ACC112 (cell line): ENCODE results near the gene ZCCHC2.

Source experiments
- H2AFZ ChIP-seq: fragments of 200-600 bp; sonication (generic); one replicate; pipeline ENCODE4 v1.6.0; 2017; ENCODE audit warnings: antibody characterized with exemption, low read length; ENCODE audit not compliant: unreplicated experiment
- H3K27ac ChIP-seq: fragments of 200-600 bp; sonication (generic); 2 replicates; pipeline ENCODE4 v1.5.1; 2014; ENCODE audit warnings: low read depth, mild to moderate bottlenecking, antibody characterized with exemption, low read length, moderate library complexity
- H3K27me3 ChIP-seq: fragments of 200-600 bp; sonication (generic); 2 replicates; pipeline ENCODE4 v1.6.1; 2014; ENCODE audit warnings: mild to moderate bottlenecking, antibody characterized with exemption, low read length, moderate library complexity, mixed read lengths; ENCODE audit not compliant: insufficient read depth
- H3K36me3 ChIP-seq: fragments of 200-600 bp; sonication (generic); 2 replicates; pipeline ENCODE4 v1.6.1; 2016; ENCODE audit warnings: mild to moderate bottlenecking, antibody characterized with exemption, low read length, moderate library complexity, mixed read lengths; ENCODE audit not compliant: insufficient read depth
- H3K4me1 ChIP-seq: fragments of 200-600 bp; sonication (generic); one replicate; pipeline ENCODE4 v1.6.1; 2016; ENCODE audit warnings: low read length, mixed read lengths; ENCODE audit not compliant: insufficient read depth, unreplicated experiment, control insufficient read depth
- H3K4me3 ChIP-seq: fragments of 200-600 bp; sonication (generic); 2 replicates; pipeline ENCODE4 v1.5.1; 2014; ENCODE audit warnings: mild to moderate bottlenecking, low read depth, low read length
- H3K79me2 ChIP-seq: fragments of 200-600 bp; sonication (generic); one replicate; pipeline ENCODE4 v1.6.0; 2016; ENCODE audit warnings: low read length; ENCODE audit not compliant: control insufficient read depth, unreplicated experiment, insufficient read depth

ZCCHC2 gene

DNA sequence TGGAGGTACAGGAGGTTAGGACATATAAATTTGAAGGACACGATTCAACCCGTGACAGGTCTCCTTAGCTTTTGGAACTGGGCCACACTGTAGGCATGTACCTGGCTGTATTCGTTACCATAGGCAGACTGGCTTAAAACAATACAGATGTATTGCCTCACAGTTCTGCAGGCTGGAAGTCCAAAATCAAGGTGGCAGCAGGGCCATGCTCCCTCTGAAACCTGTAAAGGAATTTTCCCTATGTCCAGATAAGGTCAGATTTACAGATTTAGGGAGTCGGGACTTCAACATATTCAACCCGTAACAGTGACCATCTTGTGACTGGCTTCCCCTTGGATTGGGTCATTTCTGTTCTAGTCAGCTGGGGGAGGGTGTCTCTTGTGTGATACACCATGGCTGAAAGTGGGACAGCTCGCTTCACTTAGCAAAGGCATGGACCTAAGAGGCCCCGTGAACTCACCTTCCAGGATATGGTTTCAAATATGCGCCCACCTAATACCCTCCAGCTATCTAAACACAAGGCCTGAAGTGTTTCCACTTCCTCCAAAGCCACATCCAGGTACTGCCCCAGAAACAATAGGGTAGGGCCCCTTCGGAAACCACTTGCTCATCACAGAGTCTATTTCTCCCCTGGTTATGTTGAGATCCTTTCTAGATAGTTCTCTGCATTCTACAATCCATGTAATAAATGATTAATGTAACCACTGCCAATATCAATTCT, 85.0 kb downstream of the ZCCHC2 start:
- Histone ChIP-seq H3K36me3 (no peaks in the 10 kb centered on the region), H3K79me2 (no peaks in the 10 kb centered on the region), H3K4me3 (no peak overlapping the region), H3K4me1 (no peaks in the 10 kb centered on the region), H3K27ac (no peak overlapping the region), H3K27me3 (peaks cover 31% of the 10 kb centered on the region), H2AFZ (no peak overlapping the region)

DNA sequence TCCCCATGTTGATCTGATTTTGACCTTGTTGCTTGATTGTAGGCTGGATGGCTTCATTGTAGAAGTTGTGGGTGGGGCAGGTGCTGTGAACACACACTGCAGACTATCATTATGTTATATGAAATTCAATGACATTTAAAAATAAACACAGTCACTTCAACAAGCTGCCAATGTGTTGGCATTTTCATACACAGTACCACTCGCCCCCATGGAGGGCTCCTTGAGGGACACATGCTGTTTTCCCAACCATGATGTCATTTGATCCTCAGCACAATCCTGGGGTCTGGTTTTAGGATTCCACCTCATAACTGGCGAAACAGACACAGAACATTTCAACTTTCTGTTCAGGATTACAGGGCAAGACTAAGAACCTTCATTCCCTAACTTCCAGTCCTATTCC, 86.9 kb downstream of the ZCCHC2 start:
- H3K27ac ChIP-seq, result no peak overlapping the region
- no peak overlapping the region for H2AFZ ChIP-seq
- no peaks in the 10 kb centered on the region for H3K79me2 ChIP-seq
- H3K4me1 ChIP-seq, result no peaks in the 10 kb centered on the region
- no peak overlapping the region for H3K4me3 ChIP-seq
- no peaks in the 10 kb centered on the region for H3K36me3 ChIP-seq
- H3K27me3 ChIP-seq, result peaks cover 32% of the 10 kb centered on the region

DNA sequence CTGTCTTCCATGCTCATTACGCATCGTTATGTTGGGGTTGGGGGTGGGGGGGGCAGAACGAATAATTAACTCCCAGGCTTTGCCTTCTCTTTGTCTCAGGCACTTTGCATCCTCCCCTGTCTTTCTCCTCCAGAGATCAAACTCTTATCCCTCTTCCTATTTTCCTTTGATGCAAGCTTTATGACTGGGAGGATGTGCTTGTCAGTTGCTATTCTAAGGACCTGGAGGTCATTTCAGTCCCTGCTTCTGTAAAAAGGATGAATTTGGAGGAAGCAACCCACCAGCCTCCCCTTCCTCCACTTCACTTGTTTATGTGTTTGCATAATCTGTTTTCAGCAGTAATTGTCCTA, 87.5 kb downstream of the ZCCHC2 start:
- no peaks in the 10 kb centered on the region for H3K4me1 ChIP-seq
- peak overlapping the region; percentile 20 for H2AFZ ChIP-seq
- H3K79me2 ChIP-seq, result no peaks in the 10 kb centered on the region
- no peaks in the 10 kb centered on the region for H3K36me3 ChIP-seq
- peaks cover 36% of the 10 kb centered on the region for H3K27me3 ChIP-seq
- H3K4me3 ChIP-seq, result peak overlapping the region; percentile 46; the same call in 1 of the 2 replicates
- no peak overlapping the region for H3K27ac ChIP-seq

DNA sequence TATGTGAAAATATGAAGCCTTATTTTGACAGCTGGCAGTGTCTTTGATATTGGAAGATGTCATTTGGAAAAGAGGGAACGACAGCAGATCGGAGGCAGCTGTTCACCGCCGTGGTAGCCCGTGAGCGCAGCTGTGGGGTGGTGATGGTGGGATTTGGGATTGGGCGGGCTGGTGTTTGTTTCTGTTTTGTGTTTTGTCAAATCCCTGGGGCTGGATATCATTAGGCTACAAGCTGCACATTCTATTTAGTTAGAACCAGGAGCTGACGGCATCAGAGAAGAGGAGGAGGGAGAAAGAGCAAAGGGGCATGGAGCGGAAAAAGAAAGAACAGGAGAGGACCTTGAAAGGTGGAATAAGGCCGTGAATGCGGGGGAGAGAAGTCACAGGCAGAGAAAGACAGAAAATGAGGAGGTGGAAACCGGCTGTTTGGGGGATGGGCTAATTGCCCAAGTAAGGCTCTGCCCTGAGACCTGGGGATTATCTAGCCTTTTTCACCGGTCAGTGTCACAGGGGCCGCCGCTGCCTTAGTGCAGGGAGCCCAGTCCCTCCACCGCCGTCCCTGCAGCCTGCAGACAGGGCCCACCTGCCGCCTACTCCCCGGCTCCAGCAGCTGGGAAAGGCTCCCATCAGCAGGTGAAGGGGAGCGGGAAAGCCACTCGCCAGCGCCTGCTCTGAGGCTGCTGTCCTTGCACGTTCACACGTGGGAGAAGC, 88.0 kb downstream of the ZCCHC2 start:
- H3K79me2 ChIP-seq, result no peaks in the 10 kb centered on the region
- peak overlapping the region; percentile 46 for H3K4me3 ChIP-seq
- no peaks in the 10 kb centered on the region for H3K4me1 ChIP-seq
- no peaks in the 10 kb centered on the region for H3K36me3 ChIP-seq
- H3K27me3 ChIP-seq, result peaks cover 39% of the 10 kb centered on the region
- peak overlapping the region; percentile 20 for H2AFZ ChIP-seq
- H3K27ac ChIP-seq, result no peak overlapping the region

DNA sequence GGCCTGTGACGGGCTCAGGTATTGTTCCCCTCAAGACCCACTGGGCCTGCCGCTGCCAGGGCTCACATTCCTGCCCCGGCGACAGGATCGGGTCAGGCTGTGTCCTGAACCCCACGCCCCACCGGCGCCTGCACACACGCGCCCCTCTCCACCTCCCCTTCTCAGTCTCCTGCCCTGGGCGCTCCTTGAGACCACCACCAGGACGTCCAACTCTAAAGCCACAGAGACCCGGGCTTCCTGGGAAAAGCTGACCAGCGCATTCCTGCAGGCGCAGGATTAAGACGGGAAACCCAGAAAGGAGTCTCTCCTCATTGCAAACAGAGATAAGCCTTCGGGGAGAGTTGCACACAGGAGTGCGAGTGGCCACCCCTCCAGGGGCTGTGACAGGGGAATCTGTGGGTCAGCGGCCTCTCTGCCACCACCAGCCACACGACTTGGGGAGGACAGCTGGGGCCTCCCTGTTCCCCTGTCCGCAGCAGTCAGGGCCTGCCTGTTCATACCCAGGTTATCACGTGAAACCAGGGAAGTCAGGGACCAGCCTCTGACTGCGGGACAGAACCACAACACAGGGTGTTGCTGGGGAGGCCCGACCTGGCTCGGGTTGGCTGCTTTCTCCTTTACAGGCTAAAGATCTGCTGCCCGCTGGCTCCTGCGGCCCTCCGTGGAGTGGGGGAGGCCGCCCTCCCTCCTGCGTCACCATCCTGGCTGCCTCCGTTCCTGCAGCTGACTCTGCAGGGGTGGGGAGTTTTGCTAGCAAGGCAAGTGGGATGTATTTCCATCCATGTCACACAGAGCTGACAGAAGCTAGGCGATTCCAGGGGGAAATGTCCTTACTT, 88.8 kb downstream of the ZCCHC2 start:
- H2AFZ ChIP-seq, result no peak overlapping the region
- peaks cover 47% of the 10 kb centered on the region for H3K27me3 ChIP-seq
- peak overlapping the region; percentile 46; the same call in 1 of the 2 replicates for H3K4me3 ChIP-seq

DNA sequence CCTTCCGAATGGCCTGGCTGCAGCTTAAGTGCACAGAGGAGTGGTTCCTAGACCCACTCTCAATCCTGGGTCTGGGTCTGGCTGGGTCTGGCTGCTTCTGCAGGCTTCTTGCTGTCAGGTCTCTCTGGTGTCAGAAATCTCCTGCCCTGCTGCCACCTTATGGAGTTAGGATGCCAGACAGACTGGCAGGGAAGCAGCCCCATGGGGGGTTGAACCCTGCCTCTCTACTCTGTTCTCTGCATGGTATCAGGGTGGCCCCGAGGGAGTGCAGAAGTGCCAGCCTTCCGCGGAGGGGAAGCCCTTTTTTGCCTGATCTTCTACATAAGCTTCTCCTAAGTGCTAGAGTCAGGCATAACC, 89.4 kb downstream of the ZCCHC2 start:
- no peaks in the 10 kb centered on the region for H3K36me3 ChIP-seq
- H3K4me3 ChIP-seq, result no peak overlapping the region
- no peaks in the 10 kb centered on the region for H3K4me1 ChIP-seq
- peaks cover 52% of the 10 kb centered on the region for H3K27me3 ChIP-seq
- H2AFZ ChIP-seq, result no peak overlapping the region
- H3K27ac ChIP-seq, result no peak overlapping the region
- H3K79me2 ChIP-seq, result no peaks in the 10 kb centered on the region

More for the DNA sequence above, 88.8 kb downstream of the ZCCHC2 start:
- Histone ChIP-seq H3K4me1 (no peaks in the 10 kb centered on the region), H3K27ac (no peak overlapping the region), H3K36me3 (no peaks in the 10 kb centered on the region), H3K79me2 (no peaks in the 10 kb centered on the region)

DNA sequence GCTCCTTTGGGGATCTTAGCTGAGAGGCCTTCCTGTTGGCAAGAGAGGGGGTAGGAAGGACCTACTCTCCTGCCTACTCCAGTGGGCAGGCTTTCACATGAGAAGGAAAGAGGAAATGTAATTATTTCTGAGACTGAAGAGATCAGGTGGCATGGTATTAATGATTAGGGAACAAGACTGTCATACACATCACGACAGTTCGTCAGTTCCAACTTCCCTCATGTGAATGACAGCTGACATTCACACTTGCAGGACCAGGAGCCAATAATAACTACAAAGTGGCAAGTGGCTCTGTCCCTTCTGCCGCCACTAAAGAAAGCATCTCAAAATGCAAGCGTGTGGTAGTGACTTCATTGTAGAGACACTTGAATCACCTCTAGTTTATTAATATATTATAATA, 90.0 kb downstream of the ZCCHC2 start:
- no peak overlapping the region for H3K4me3 ChIP-seq
- H3K27ac ChIP-seq, result no peak overlapping the region
- no peaks in the 10 kb centered on the region for H3K36me3 ChIP-seq
- H3K4me1 ChIP-seq, result no peaks in the 10 kb centered on the region
- H3K79me2 ChIP-seq, result no peaks in the 10 kb centered on the region
- H2AFZ ChIP-seq, result no peak overlapping the region
- H3K27me3 ChIP-seq, result peaks cover 55% of the 10 kb centered on the region

DNA sequence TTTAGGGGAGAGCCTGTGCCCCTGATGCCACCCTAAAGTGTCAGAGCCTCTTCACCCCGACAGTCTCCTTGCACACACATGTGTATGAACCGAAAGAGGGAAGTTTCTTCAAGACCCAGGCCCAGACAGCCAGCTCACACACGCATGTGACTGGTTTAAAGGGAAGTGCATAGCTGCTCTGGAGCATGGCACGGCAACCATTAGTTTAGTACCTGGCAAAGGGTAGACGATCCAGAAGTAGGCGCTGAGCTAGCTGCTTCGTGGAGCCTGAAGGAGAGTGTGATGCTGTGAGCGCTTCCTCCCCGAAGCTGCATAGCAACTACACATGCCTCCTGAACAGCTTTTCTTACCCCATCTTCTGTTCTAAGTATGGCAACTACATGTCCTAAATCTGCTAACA, 91.7 kb downstream of the ZCCHC2 start:
- Histone ChIP-seq H3K4me3 (no peak overlapping the region), H3K36me3 (no peaks in the 10 kb centered on the region), H3K27ac (no peak overlapping the region), H2AFZ (no peak overlapping the region), H3K27me3 (peaks cover 55% of the 10 kb centered on the region), H3K79me2 (no peaks in the 10 kb centered on the region), H3K4me1 (no peaks in the 10 kb centered on the region)

DNA sequence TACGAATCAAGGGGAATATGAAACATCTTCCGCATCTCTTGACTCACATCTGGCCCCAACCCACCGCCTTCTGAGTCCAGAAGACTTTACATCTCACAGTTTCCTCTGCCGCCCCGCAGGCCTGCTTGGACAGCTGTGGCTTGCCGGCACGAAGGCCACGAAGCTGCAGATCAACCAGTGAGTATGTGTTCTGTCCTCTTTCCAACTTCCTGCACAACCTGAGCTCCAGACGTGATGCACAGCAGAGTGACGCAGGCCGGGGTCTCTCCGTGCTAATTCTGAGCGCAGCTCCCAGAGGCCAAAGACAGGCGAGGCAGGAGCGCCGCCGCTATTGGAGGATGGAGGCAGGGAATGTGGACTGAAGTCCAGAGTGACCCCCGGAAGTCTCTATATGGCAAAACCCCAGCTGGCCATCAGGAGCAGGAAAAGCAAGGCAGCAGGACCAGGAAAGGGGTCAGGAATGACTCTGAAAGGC, 93.5 kb downstream of the ZCCHC2 start:
- H3K36me3 ChIP-seq, result no peaks in the 10 kb centered on the region
- no peak overlapping the region for H3K4me3 ChIP-seq
- no peak overlapping the region for H3K27ac ChIP-seq
- no peaks in the 10 kb centered on the region for H3K79me2 ChIP-seq
- H3K27me3 ChIP-seq, result peaks cover 51% of the 10 kb centered on the region
- no peak overlapping the region for H2AFZ ChIP-seq
- H3K4me1 ChIP-seq, result no peaks in the 10 kb centered on the region

DNA sequence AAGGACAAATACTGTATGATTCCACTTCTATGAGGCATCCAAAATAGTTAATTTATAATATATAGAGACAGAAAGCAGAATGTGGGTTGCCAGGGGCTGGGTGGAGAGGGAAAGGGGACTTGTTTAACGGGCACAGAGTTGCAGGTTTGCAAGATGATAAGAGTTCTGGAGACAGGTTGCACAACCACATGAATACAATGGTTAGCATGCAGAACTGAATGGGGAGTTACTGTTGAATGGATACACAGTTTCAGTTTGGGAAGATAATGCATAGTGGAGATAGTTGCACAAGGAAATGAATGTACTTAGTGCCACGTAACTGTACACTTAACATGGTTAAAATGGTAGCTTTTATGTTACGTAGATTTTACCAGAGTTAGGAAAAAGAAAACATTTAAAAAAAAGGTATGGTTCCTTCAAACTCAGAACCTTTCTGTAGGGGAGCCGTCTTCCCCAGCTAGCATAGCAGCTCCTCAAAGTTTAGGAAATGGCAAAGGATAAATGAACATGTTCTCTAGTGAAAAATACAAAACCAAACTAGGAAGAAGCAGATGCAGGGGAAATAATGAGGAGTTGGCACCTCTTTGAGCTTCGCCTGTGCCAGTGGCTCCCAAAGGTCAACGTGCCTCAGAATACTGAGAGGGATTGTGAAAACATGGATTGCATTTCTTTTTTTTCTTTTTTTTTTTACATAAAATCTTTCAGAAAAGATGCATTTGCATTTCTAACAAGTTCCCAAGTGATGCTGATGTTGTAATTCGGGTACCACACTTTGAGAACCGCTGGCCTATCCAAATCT, 95.2 kb downstream of the ZCCHC2 start:
- no peak overlapping the region for H3K27ac ChIP-seq
- no peaks in the 10 kb centered on the region for H3K79me2 ChIP-seq
- H3K27me3 ChIP-seq, result peaks cover 35% of the 10 kb centered on the region
- no peak overlapping the region for H2AFZ ChIP-seq
- no peak overlapping the region for H3K4me3 ChIP-seq
- H3K36me3 ChIP-seq, result no peaks in the 10 kb centered on the region
- H3K4me1 ChIP-seq, result no peaks in the 10 kb centered on the region
